Activated CD4-positive, CD25-positive, alpha-beta regulatory T cell (primary cell): ENCODE results near the gene GSTM4.

Source experiments
- DNase-seq, 4 experiments: peaks; one replicate each; lab custom pipeline; 2025; lab: John Stamatoyannopoulos, UW

The GSTM4 gene

GRCh38 chr1:109655615-109656519 lies at the start of gene GSTM4:
Gene GSTM4, plus strand, starts transcription at chr1:109656099. Its CDS starts 291 bp downstream, at chr1:109656390.
- DNase-seq: peak in 3 of 4 experiments; percentile 28 to 42 (median 34)

DNA sequence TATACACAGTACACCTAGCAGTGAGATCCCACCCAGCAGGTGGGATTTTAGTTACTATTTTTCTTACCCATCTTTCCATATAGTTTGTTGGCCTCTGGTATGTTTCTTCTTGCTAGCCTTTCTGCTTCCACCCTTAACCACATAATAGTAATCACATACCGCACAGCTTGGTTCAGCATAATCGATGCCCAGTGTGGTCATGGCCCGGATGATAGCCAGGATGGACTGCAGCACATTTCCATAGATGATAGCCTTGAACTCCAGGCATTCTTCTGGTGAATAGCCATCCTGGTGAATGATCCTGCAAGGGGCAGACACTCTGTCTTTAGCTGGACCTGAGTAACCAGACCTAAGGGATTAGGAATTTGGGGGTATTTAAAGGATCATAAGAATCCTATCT lies 46.0 kb upstream of the GSTM4 start:
- no peak for DNase-seq

GRCh38 chr1:109610609-109611307 lies 45.1 kb upstream of the GSTM4 start:
- DNase-seq: no peak

DNA sequence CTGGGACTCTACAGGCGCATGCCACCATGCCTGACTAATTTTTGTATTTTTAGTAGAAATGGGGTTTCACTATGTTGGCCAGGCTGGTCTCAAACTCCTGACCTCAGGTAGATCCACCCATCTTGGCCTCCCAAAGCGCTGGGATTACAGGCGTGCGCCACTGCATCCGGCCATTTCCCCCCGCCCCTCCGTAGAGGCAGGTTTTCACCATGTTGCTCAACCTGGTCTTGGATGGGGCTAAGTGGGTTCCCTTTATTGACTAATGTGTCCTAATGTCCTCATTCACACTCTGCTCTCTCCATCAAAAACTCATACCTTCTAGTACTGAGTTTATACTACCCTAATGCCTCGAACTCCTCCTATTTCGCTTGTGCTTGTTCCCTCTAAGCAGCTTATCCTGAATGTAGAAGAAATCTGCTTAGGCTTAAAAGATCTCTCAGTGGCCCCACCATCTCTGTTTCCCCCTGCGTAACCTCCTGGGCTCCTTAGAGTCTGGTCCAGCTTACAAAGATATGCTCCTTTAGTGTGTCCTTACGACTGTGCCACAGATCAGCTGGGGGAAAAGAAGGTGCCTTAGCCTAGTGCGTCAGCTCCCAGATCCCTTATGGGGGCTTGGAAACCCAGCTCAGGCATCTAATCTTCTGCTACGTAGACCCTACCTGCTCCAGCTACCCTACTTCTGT lies 44.5 kb upstream of the GSTM4 start:
- DNase-seq: no peak

DNA sequence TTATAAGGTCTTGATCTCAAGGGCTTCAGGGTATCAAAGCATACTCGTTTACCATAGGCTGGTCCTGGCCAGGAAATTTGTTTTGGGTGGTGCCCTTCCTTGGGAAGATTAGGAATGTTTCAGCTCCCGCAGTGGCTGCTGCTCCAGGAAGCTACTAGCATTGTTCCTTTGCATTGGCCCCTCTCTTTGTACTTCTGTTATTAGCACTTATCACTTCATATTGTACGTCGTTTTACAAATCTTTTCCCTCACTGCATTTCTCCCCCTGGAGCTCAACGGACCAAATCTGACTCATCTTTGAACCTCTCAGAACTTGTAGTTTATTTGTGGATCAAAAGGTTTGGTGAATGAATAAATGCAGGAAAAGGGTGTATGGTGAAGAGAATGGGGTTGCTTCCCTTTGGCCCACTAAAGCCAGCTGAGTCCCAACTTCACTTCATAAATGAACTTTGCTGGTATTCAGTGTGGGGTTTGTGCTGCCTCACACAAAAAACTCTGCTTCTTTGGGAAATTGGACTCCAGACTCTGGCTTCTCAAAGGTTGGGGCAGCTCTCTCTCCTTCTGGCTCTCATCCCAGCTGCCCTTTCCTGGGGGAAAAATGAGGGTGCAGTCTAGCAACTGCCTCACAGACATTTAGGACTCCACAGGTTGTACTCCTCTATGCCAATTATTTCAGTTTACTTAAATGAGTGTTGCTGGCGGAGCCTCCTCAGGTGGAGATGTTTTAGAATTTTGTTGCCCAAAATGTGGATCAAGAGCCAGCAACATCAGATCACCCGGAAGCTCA lies 42.3 kb upstream of the GSTM4 start:
- no peak for DNase-seq

GRCh38 chr1:109615879-109616278 lies 40.0 kb upstream of the GSTM4 start:
- DNase-seq: no peak

- DNase-seq: no peak
Measured at GRCh38 chr1:109616391-109616790, 39.5 kb upstream of the GSTM4 start.

GRCh38 chr1:109617291-109617801 lies 38.6 kb upstream of the GSTM4 start:
- no peak for DNase-seq

DNA sequence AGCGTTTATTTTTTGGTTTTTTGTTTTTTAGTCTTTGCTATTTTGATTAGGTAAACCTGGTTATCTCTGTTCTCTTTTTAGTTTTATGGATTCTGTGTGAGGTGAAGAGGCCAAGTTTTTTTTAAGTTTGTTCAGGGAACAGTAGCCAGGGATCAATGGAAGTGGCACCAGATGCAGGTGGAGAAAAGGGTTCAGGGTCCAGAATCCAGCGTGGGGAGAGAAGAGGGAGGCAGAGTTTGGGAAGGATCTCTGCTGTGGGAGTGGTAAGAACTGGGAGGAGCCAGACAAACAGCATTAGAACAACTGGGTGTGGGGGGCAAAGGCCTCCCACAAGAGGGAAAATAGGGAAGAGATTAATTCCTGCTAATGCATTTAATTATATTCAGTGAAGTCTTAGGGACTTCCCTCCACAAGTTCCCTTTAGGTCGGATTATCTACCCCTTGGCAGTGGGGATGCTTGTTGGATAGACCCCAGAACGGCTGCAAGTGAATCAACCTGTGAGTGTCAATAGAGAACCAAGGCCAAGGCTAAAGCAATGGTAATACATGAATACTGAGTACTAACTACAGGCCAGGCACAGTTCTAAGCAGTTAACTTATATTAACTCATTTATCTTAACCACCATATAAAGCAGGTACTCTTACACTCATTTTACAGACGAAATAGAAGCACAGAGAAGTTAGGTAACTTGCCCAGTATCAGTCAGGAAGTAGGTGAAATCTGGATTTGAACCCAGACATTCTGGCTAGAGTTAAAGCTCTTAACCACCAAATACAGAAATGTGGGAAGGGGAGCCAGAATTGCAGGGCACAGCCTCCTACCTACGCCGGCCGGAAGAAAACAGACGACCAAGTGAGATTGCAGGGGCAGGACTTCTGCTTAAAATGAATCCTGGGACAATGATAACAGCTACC lies 37.0 kb upstream of the GSTM4 start:
- DNase-seq: no peak

DNA sequence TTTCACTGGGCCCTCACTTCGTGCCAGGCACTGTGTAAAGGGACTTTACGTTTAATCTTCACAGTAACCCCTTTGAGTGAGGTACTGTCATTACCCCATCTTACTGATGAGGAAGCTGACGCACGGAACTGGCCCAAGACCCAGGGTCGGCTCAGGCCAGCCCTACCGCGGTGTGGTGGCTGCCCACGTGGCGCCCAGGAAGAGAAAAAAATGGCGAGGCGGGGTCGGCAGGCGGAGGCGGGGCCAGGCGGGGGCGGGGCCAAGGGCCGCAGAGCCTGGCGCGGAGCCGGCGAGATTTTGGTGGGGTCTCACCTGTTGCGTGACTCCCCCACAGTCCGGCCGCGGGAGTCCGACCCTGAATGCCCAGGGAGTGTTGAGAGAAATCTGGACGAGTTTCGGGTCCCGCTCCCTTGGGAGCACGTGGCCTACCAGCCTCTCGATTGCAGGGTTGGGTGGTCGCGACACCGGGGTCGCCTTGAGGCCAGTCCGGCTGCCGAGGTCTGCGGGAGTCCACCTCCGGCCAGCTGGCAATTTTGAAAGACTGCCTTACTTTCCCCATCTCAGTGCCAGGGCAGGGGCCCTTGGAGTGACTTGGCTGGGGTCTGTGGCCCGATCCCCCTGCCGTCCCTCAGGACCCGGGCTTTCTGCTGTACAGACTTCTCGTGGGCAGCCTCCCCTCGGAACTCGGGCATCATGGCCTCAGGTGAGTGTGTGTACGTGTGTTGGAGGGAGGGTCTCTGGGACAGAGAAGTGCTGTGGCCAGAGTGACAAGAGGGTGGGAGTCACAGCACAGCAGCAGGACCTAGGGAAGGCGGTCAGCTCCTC lies 36.1 kb upstream of the GSTM4 start, which contains the start of the genes AMPD2 and GNAT2:
TSS of gene AMPD2 (plus strand) at position 262 of the 825 bp plus-strand sequence. CDS start 1,339 bp downstream, outside the sequence.
TSS of gene GNAT2 (minus strand) at position 41 of the 825 bp plus-strand sequence. CDS start 6,746 bp downstream, outside the sequence.
- DNase-seq: peak; percentile 28 to 50 (median 46)

DNA sequence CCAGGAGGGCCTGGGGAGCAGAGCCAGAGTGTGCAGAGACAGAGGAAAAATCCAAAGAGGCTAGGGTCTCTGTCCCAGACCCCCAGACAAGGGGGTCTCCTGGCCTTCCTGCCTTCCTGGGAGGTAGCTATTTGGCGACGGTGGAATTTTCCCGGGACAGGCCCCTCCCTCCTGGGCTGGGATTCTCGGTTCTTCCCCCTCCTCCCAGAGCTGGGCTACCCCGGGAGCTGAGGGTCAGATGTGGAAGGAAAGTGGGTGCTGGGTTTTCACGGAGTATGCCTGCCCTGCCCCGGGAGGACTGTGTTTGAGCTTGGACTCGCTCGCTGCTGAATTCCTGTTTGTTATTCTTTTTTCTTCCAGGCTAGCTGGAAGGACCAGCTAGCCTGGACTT lies 35.5 kb upstream of the GSTM4 start:
- DNase-seq: no peak

DNA sequence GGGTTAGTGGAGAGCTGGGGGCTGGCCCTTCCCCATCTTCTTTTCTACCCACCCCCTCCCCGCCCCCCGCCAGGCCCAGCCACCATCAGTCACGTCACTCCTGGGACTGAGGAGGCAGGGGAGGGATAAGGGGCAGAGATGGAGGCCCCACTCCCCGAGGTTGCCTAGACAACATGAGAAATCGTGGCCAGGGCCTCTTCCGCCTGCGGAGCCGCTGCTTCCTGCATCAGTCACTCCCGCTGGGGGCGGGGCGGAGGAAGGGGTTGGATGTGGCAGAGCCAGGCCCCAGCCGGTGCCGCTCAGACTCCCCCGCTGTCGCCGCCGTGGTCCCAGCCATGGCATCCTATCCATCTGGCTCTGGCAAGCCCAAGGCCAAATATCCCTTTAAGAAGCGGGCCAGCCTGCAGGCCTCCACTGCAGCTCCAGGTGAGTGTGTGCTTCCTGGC lies 35.0 kb upstream of the GSTM4 start:
- peak; percentile 91 to 96 (median 94) for DNase-seq

DNA sequence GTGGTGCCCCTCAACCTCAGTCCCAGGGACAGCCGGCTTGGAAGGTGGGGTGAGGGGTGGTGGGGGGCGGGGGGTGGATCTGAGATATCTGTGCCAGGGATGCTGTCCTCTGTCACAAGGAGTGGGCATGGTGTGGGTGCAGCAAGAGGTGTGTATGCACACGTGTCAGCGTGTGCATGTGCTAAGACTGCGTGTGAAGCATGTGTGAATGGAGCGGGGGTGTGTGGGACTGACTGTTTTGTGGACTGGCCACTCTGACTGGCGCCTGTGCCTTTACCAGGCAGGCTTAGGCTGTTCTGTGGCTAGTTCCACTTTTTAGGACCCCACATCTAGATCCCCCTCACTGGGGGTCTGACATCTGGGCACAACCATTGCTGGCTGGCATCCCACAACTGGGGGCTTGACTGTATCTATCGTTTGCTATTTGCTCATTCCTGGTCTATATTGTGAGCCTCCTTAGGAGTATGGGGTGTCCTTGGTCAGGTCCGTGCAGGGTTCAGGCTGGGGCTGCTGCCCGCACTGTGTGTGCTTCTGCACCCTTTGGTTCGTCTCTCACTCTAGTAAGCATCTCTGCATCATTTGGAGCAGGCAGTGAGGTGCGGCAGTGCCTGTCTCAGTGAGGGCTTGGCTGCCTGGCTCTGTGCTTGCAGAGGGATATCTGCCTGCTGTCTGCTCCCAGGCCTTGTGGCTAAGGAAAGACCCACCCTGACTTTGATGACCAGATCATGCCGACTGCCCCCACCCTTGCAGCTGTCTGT lies 34.3 kb upstream of the GSTM4 start:
- no peak for DNase-seq

GRCh38 chr1:109622137-109622892 lies 33.6 kb upstream of the GSTM4 start:
- no peak for DNase-seq

DNA sequence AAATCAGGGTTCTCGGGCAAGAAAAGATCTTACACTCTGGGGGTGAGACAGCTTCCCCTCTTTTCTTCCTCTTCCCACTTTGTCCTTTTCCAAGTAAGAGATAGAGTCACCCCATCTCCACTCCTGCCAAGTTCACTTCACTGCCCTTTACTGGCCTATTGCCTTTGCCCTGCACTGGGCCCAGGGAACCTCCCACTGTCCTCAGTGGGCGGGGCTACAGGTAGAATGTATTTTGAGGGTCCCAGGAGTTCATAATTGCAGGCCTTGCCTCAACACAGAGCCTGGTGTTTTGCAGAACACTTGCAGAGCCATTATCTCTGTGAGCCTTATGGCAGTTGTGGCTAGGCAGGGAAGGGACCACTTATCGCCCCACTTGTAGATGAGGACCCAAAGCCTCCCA lies 33.0 kb upstream of the GSTM4 start:
- no peak for DNase-seq

DNA sequence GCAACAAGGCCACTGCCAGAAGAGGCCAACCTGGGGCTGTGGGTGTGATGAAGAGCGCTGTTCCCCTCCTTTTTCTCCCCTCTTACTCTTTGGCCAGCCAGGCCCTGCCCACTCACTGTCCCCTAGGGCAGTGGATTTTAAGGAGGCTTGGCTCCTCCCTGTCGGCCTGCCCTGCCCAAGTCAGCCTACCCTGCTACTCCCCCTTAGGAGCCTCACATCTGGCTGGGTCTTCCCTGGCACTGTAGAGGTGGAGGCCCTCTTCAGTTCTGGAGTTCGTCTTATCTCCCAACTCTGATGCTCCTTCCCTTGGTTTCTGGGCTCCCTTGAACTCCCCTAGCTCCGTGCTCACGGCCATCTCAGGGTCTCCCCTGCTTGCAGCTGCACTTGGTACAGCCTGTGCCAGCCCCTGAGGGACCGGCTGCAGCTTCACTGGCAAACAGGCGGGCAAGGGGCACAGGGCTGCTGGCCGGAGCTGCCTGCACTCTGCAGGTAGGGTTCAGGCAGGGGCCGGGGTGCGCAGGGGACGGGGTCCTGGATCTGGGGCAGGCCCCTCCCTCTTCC lies 32.2 kb upstream of the GSTM4 start:
- DNase-seq: no peak
